ENCODE data around the gene SAMD4B. TPM values are rescaled to one million over a fixed set of nuclear protein-coding genes. Genes with fewer than 3 reads are reported as not detected.

The SAMD4B gene
- total and polyA plus RNA-seq, 10 of the 15 experiments (the other 5 are each of a cell fraction or from before 2014, with no cell fraction given), result 2.4 to 43.3 (median 23.9) TPM

DNA sequence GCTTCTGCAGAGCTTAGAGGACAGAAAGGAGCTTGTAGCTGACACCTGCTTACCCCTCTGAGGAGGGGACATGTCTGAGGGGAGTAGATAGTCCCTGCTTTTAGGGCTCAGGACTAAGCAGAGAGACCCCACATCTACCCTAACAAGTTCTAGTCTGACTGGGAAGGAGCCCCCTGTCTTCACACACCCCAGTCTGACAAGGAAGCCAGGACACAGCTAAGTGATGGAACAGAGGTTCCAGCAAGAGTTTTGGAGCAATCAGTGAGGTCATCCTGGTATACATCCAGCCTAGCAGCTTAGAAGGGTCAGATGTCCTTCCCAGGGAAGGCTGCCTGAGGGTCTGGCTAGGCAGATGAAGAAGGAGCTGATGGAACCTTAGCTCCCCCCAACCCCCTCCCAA is 33.7 kb downstream of the SAMD4B start:
- RAD21 ChIA-PET (ENCODE audit: unreplicated experiment), result no interaction called here
- H3K36me3 ChIP-seq (ENCODE audit: control insufficient read depth in 2 of 2, insufficient read depth in 2 of 2, low read length in 1 of 2), result peaks cover 16 to 26% of the 10 kb centered on the region in 2 experiments; a peak in 3 of 4 replicates

DNA sequence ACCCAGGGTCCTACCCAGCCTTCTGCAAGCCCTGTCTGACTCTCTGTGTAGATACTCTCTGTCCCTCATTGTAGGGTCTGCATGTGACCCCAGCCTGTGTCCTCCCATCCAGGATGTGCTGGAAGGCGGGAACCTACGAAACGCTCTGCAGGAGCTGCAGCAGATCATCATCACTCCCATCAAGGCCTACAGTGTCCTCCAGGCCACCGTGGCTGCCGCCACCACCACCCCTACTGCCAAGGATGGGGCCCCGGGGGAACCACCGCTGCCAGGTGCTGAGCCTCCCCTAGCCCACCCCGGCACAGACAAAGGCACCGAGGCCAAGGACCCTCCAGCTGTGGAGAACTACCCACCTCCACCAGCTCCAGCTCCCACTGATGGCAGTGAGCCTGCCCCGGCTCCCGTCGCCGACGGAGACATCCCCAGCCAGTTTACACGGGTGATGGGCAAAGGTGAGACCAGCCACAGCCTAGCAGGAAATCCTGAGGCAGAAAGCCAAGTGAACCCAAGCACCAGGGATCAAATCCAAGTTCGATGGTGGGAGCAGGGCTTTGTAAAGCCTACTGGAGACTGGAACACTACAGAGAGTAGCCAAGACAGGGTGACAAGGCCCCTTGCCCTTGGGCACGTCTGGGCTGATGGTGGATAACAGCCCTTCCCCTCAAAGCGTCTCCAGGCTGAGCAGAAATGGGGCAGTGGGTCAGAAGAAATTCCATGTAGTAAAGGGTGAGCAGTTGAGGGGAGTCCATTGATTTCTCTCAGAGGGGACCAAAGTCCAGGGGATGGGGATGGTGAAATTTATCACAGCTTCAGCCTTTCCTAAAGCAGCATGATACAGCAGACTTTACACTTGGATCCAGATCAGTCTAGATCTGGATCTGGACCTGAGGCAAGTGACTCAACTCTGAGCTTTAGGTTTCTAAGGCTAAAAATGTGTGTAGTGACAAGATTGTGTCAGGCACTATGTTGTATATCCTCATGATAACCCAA is 35.4 kb downstream of the SAMD4B start:
- TF ChIP-seq HDAC2 (IDR thresholded peaks at IDR 0.05) (no peak), CHD1 (IDR thresholded peaks at IDR 0.05; ENCODE audit: low read depth, low read length) (no peak), NRF1 (conservative IDR thresholded peaks at IDR 0.05; ENCODE audit: low read depth, low read length) (no peak), KLF5 (IDR thresholded peaks at IDR 0.05; ENCODE audit: partially characterized antibody) (no peak), SREBF1 (IDR thresholded peaks at IDR 0.05; ENCODE audit: low read length) (no peak)
- TF ChIP-seq, protein P1, sequence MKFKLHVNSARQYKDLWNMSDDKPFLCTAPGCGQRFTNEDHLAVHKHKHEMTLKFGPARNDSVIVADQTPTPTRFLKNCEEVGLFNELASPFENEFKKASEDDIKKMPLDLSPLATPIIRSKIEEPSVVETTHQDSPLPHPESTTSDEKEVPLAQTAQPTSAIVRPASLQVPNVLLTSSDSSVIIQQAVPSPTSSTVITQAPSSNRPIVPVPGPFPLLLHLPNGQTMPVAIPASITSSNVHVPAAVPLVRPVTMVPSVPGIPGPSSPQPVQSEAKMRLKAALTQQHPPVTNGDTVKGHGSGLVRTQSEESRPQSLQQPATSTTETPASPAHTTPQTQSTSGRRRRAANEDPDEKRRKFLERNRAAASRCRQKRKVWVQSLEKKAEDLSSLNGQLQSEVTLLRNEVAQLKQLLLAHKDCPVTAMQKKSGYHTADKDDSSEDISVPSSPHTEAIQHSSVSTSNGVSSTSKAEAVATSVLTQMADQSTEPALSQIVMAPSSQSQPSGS (IDR thresholded peaks at IDR 0.05; ENCODE audit: low read length), result no peak
- H3K9me3 ChIP-seq (replicated peaks; ENCODE audit: control insufficient read depth, insufficient read depth, low read length), result no peaks in the 10 kb centered on the region
- WGBS (ENCODE audit: insufficient coverage, insufficient replicate concordance, low lambda C conversion rate, missing lambda C conversion rate), result 96% methylated on average over 16 of the region's 18 CpGs
- intact Hi-C loops (cut with micrococcal nuclease; ENCODE audit: unreplicated experiment) (no loop called here), in situ Hi-C loops (cut with MboI) (no loop called here)
- H3K4me1 ChIP-seq (ENCODE audit: control insufficient read depth, insufficient read depth, low read length), result no peaks in the 10 kb centered on the region
- no peak overlapping the region for H3K4me3 ChIP-seq
- no peaks in the 10 kb centered on the region for H3K27me3 ChIP-seq (replicated peaks in 1 of 2; ENCODE audit: control insufficient read depth in 2 of 2, insufficient read depth in 2 of 2, low read length in 1 of 2)
- no peak overlapping the region for H3K27ac ChIP-seq (ENCODE audit: control insufficient read depth, insufficient read depth)
- ChIA-PET CTCF (no interaction called here), RAD21 (ENCODE audit: unreplicated experiment) (no interaction called here), POLR2A (no interaction called here), SMC1A (ENCODE audit: uncharacterized antibody, unreplicated experiment) (no interaction called here)
- H3K36me3 ChIP-seq (ENCODE audit: control insufficient read depth in 2 of 2, insufficient read depth in 2 of 2, low read length in 1 of 2), result peaks cover 16 to 23% of the 10 kb centered on the region in 2 experiments; a peak in 3 of 4 replicates
- no peak overlapping the region for H3K4me2 ChIP-seq (ENCODE audit: control insufficient read depth, insufficient read depth)
- DNase-seq (ENCODE audit: low read depth, low spot score) (no peak), FAIRE-seq (no peak), ATAC-seq (no peak)
- no peaks in the 10 kb centered on the region for H3K79me2 ChIP-seq (ENCODE audit: control insufficient read depth, insufficient read depth, low read length)
- H2AFZ ChIP-seq (ENCODE audit: control insufficient read depth, low read depth, low read length), result no peak overlapping the region
- no peak overlapping the region for H3K9ac ChIP-seq (ENCODE audit: control insufficient read depth, insufficient read depth, low read length)
- no peaks in the 10 kb centered on the region for H4K20me1 ChIP-seq (ENCODE audit: control insufficient read depth, insufficient read depth)
- BruUV-seq (replicated peaks), result no TSS peak

More for the DNA sequence above, 33.7 kb downstream of the SAMD4B start:
- H3K4me3 ChIP-seq, result no peak overlapping the region
- no peaks in the 10 kb centered on the region for H4K20me1 ChIP-seq (ENCODE audit: control insufficient read depth, insufficient read depth)
- no peaks in the 10 kb centered on the region for H3K27me3 ChIP-seq (replicated peaks in 1 of 2; ENCODE audit: control insufficient read depth in 2 of 2, insufficient read depth in 2 of 2, low read length in 1 of 2)
- H3K9ac ChIP-seq (ENCODE audit: control insufficient read depth, insufficient read depth, low read length), result no peak overlapping the region
- CTCF ChIA-PET, result no interaction called here
- TF ChIP-seq MYC (IDR thresholded peaks at IDR 0.05; ENCODE audit: insufficient read depth, insufficient read length, insufficient replicate concordance, low read length, severe bottlenecking) (no peak), EP300 (IDR thresholded peaks at IDR 0.05; ENCODE audit: borderline replicate concordance in 1 of 2, control insufficient read depth in 1 of 2, low read depth in 2 of 2, low read length in 2 of 2) (no peak), HDGF (IDR thresholded peaks at IDR 0.05) (no peak)
- TF ChIP-seq, protein P2, sequence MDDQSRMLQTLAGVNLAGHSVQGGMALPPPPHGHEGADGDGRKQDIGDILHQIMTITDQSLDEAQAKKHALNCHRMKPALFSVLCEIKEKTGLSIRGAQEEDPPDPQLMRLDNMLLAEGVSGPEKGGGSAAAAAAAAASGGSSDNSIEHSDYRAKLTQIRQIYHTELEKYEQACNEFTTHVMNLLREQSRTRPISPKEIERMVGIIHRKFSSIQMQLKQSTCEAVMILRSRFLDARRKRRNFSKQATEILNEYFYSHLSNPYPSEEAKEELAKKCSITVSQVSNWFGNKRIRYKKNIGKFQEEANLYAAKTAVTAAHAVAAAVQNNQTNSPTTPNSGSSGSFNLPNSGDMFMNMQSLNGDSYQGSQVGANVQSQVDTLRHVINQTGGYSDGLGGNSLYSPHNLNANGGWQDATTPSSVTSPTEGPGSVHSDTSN (IDR thresholded peaks at IDR 0.05; ENCODE audit: insufficient replicate concordance, low read depth, low read length), result no peak
- no peak for ATAC-seq
- H3K27ac ChIP-seq (ENCODE audit: control insufficient read depth, insufficient read depth), result no peak overlapping the region
- FAIRE-seq, result no peak
- DNase-seq (ENCODE audit: low read depth, low spot score), result no peak
- SMC1A ChIA-PET (ENCODE audit: uncharacterized antibody, unreplicated experiment), result no interaction called here
- no peaks in the 10 kb centered on the region for H3K4me1 ChIP-seq (ENCODE audit: control insufficient read depth, insufficient read depth, low read length)
- no peaks in the 10 kb centered on the region for H3K9me3 ChIP-seq (replicated peaks; ENCODE audit: control insufficient read depth, insufficient read depth, low read length)
- no TSS peak for BruUV-seq (replicated peaks)
- no peak overlapping the region for H2AFZ ChIP-seq (ENCODE audit: control insufficient read depth, low read depth, low read length)
- POLR2A ChIA-PET, result interaction anchor here (0.6 kb wide), 1 partner anchor 414 kb away, joined by 5 read pairs; no protein-coding TSS in a partner anchor
- in situ Hi-C loops (cut with MboI), result no loop called here
- no peak overlapping the region for H3K4me2 ChIP-seq (ENCODE audit: control insufficient read depth, insufficient read depth)
- intact Hi-C loops (cut with micrococcal nuclease; ENCODE audit: unreplicated experiment), result no loop called here
- no peaks in the 10 kb centered on the region for H3K79me2 ChIP-seq (ENCODE audit: control insufficient read depth, insufficient read depth, low read length)
